Endothelial cell of umbilical vein (primary cell): ENCODE data around the gene BRCA1.

Experiments used
- EZH2 ChIP-seq: IDR thresholded peaks from 2 replicates; pipeline ENCODE4 v1.6.1; 2012; ENCODE audit warnings: borderline replicate concordance, low read depth, mild to moderate bottlenecking, moderate library complexity, low read length, inconsistent platforms; ENCODE audit not compliant: severe bottlenecking
- MYC ChIP-seq: IDR thresholded peaks from one replicate; pipeline ENCODE4 v1.6.1; 2011; ENCODE audit warnings: mild to moderate bottlenecking, low read depth, low read length
- TF ChIP-seq, protein P1 (sequence below), 2 donors: IDR thresholded peaks; 1 replicate in 1 of 2; 2 replicates in 1 of 2; pipeline ENCODE4 v1.5.1; 2011; ENCODE audit warnings: low read length in 2 of 2, mild to moderate bottlenecking in 2 of 2, moderate library complexity in 2 of 2, control low read depth in 1 of 2, inconsistent platforms in 1 of 2, low read depth in 1 of 2; ENCODE audit not compliant: insufficient read depth in 1 of 2; ENCODE audit errors: extremely low read depth in 1 of 2

DNA sequence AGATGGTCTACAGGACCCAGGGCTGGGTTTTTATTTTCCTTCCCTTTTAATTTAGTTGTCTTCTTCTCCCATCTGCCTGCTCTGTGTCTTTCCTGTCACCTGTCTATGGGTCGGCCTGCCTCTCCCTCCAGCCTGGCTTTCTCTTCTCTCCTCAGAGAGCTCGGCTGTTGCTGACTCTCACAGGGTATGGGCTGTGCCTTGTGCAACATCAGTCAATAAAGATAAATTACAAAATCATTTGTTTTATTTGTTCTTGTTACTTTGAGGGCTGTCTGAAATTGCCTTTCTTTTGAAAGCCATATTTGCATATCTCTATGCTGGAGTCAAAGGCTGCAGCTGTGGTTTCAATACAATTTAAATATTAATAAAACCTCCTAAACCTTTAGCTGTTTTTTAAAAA, 84.5 kb downstream of the BRCA1 start:
- TF ChIP-seq, protein P1, sequence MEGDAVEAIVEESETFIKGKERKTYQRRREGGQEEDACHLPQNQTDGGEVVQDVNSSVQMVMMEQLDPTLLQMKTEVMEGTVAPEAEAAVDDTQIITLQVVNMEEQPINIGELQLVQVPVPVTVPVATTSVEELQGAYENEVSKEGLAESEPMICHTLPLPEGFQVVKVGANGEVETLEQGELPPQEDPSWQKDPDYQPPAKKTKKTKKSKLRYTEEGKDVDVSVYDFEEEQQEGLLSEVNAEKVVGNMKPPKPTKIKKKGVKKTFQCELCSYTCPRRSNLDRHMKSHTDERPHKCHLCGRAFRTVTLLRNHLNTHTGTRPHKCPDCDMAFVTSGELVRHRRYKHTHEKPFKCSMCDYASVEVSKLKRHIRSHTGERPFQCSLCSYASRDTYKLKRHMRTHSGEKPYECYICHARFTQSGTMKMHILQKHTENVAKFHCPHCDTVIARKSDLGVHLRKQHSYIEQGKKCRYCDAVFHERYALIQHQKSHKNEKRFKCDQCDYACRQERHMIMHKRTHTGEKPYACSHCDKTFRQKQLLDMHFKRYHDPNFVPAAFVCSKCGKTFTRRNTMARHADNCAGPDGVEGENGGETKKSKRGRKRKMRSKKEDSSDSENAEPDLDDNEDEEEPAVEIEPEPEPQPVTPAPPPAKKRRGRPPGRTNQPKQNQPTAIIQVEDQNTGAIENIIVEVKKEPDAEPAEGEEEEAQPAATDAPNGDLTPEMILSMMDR (IDR thresholded peaks at IDR 0.05; ENCODE audit: extremely low read depth in 1 of 2, insufficient read depth in 1 of 2, low read depth in 1 of 2, low read length in 2 of 2) = no peak
- TF ChIP-seq EZH2 = no peak
- no peak for TF ChIP-seq MYC
